HG02623 (cell line): Measurements from ENCODE around the gene ZNF862.

Experiments used
- ATAC-seq: cut with Tn5 transposase; IDR thresholded peaks from one replicate; pipeline ENCODE4 v1.9.1; 2021; ENCODE audit warnings: moderate library complexity; ENCODE audit not compliant: unreplicated experiment

Gene ZNF862

GRCh38 chr7:149838224-149838991 lies at the start of gene ZNF862:
Gene ZNF862, plus strand, starts transcription at chr7:149838375. Its CDS starts 237 bp downstream, at chr7:149838612.
- peak; percentile 98 for ATAC-seq

GRCh38 chr7:149789101-149789500 lies 49.1 kb upstream of the ZNF862 start:
- no peak for ATAC-seq

- no peak for ATAC-seq
These were observed 48.0 kb upstream of the ZNF862 start for GRCh38 chr7:149790146-149790548.

- ATAC-seq: no peak
These were observed 47.3 kb upstream of the ZNF862 start for GRCh38 chr7:149790754-149791360.

- no peak for ATAC-seq
These were observed 46.6 kb upstream of the ZNF862 start for GRCh38 chr7:149791411-149792219.

GRCh38 chr7:149792220-149792595 lies 46.0 kb upstream of the ZNF862 start:
- no peak for ATAC-seq

GRCh38 chr7:149793261-149793660 lies 44.9 kb upstream of the ZNF862 start:
- ATAC-seq: no peak

GRCh38 chr7:149794661-149795060 lies 43.5 kb upstream of the ZNF862 start:
- no peak for ATAC-seq

GRCh38 chr7:149795126-149795525 lies 43.0 kb upstream of the ZNF862 start:
- no peak for ATAC-seq

GRCh38 chr7:149796287-149796860 lies 41.8 kb upstream of the ZNF862 start:
- no peak for ATAC-seq

- no peak for ATAC-seq
These were observed 40.4 kb upstream of the ZNF862 start for GRCh38 chr7:149797771-149798170.

- no peak for ATAC-seq
These were observed 38.6 kb upstream of the ZNF862 start for GRCh38 chr7:149799397-149800168.

- ATAC-seq: no peak
These were observed 38.0 kb upstream of the ZNF862 start for GRCh38 chr7:149800169-149800555.

- ATAC-seq: no peak
These were observed 37.1 kb upstream of the ZNF862 start for GRCh38 chr7:149801002-149801566.

- ATAC-seq: no peak
These were observed 36.4 kb upstream of the ZNF862 start for GRCh38 chr7:149801816-149802215.

GRCh38 chr7:149802966-149803365 lies 35.2 kb upstream of the ZNF862 start:
- no peak for ATAC-seq

- no peak for ATAC-seq
These were observed 34.6 kb upstream of the ZNF862 start for GRCh38 chr7:149803551-149804074.

GRCh38 chr7:149804106-149804505 lies 34.1 kb upstream of the ZNF862 start:
- no peak for ATAC-seq

GRCh38 chr7:149806726-149807125 lies 31.4 kb upstream of the ZNF862 start:
- no peak for ATAC-seq

- ATAC-seq: no peak
These were observed 29.9 kb upstream of the ZNF862 start for GRCh38 chr7:149808311-149808710.
